Kidney epithelial cell (primary cell): ENCODE measurements around the gene SNX33. TPM values are rescaled to one million over a fixed set of nuclear protein-coding genes. Genes with fewer than 3 reads are reported as not detected.
A peak's percentile ranks its signal among the peaks of the same experiment; 100 is the strongest.

ENCODE experiments used
- DNase-seq: peaks from one replicate; pipeline ENCODE4 v3.0.0-alpha.2; 2010; ENCODE audit warnings: low read depth
- H3K27me3 ChIP-seq: 2 replicates; pipeline ENCODE4 v1.6.0; 2011; ENCODE audit warnings: low read length; ENCODE audit not compliant: control insufficient read depth, insufficient read depth
- H3K36me3 ChIP-seq: 2 replicates; pipeline ENCODE4 v1.5.1; 2011; ENCODE audit warnings: low read length; ENCODE audit not compliant: control insufficient read depth, insufficient read depth
- H3K4me3 ChIP-seq: 2 replicates; pipeline ENCODE4 v1.5.1; 2011; ENCODE audit warnings: low read depth, mild to moderate bottlenecking, control low read depth, low read length
- CTCF ChIP-seq: IDR thresholded peaks from 2 replicates; pipeline ENCODE4 v1.5.1; 2011; ENCODE audit warnings: mild to moderate bottlenecking, moderate library complexity, low read length, control low read depth, inconsistent platforms; ENCODE audit not compliant: insufficient read depth, poor library complexity, severe bottlenecking
- total RNA-seq: library from RNA; depleted of rRNA; stranded (reverse); fragments of >200 nt; gene quantifications from 2 replicates; pipeline ENCODE4 v1.2.3, GENCODE V29; 2015

SNX33 gene
- total RNA-seq, 1 donor from 2014 or later = 23.4 TPM

- no peak for DNase-seq
- TF ChIP-seq CTCF = peak; percentile 24
- Histone ChIP-seq H3K36me3 (no peaks in the 10 kb centered on the region), H3K27me3 (no peaks in the 10 kb centered on the region), H3K4me3 (peak overlapping the region; percentile 98)
Measured at GRCh38 chr15:75640483-75641178, 7.1 kb upstream of the SNX33 start.

- H3K4me3 ChIP-seq = no peak overlapping the region
- H3K36me3 ChIP-seq = no peaks in the 10 kb centered on the region
- H3K27me3 ChIP-seq = no peaks in the 10 kb centered on the region
- TF ChIP-seq CTCF = no peak
- no peak for DNase-seq
Measured at GRCh38 chr15:75641179-75641503, 6.6 kb upstream of the SNX33 start.

GRCh38 chr15:75641603-75642002, 6.1 kb upstream of the SNX33 start:
- Histone ChIP-seq H3K36me3 (no peaks in the 10 kb centered on the region), H3K27me3 (no peaks in the 10 kb centered on the region), H3K4me3 (no peak overlapping the region)
- DNase-seq = no peak
- TF ChIP-seq CTCF = no peak

- no peak for DNase-seq
- Histone ChIP-seq H3K27me3 (no peaks in the 10 kb centered on the region), H3K4me3 (no peak overlapping the region), H3K36me3 (no peaks in the 10 kb centered on the region)
- TF ChIP-seq CTCF = no peak
Measured at GRCh38 chr15:75644376-75644775, 3.3 kb upstream of the SNX33 start.

GRCh38 chr15:75646112-75646943, 1.4 kb upstream of the SNX33 start:
- TF ChIP-seq CTCF = no peak
- Histone ChIP-seq H3K36me3 (no peaks in the 10 kb centered on the region), H3K27me3 (no peaks in the 10 kb centered on the region), H3K4me3 (peak overlapping the region; percentile 85)
- DNase-seq = no peak
